Vagina (tissue), 2 donors: ENCODE results near the gene MYLK. TPM values are rescaled to one million over a fixed set of nuclear protein-coding genes. Genes with fewer than 3 reads are reported as not detected.

ENCODE experiments used
- DNase-seq, 2 donors: peaks; one replicate each; pipeline ENCODE4 v3.0.0-alpha.2; 2017; ENCODE audit errors: extremely low spot score in 2 of 2
- H3K27ac ChIP-seq: fragments of 200-600 bp; sonication (generic); one replicate; pipeline ENCODE4 v1.5.1; 2019
- H3K27me3 ChIP-seq: fragments of 200-600 bp; sonication (generic); one replicate; pipeline ENCODE4 v1.5.1; 2019
- H3K36me3 ChIP-seq, 2 donors: fragments of 200-600 bp; sonication (generic); one replicate each; pipeline ENCODE4 v1.5.1; 2017 to 2019
- H3K4me1 ChIP-seq: fragments of 200-600 bp; sonication (generic); one replicate; pipeline ENCODE4 v1.5.1; 2019
- H3K4me3 ChIP-seq, 2 donors: fragments of 200-600 bp; sonication (generic); 1 replicate in 1 of 2; 2 replicates in 1 of 2; pipeline ENCODE4 v1.5.1; 2016 to 2019
- H3K9me3 ChIP-seq: fragments of 200-600 bp; sonication (generic); one replicate; pipeline ENCODE4 v1.5.1; 2019
- POLR2A ChIP-seq, 2 donors: fragments of 450-650 bp; IDR thresholded peaks; one replicate each; pipeline ENCODE4 v1.6.1; 2017; ENCODE audit warnings: antibody characterized with exemption in 2 of 2, mild to moderate bottlenecking in 2 of 2, moderate library complexity in 2 of 2
- POLR2AphosphoS5 ChIP-seq, 2 donors: sonication (generic); formaldehyde crosslinking; IDR thresholded peaks; one replicate each; pipeline ENCODE4 v1.9.0; 2017; ENCODE audit warnings: antibody characterized with exemption in 2 of 2, mild to moderate bottlenecking in 2 of 2, low read depth in 1 of 2; ENCODE audit not compliant: insufficient read depth in 1 of 2
- intact Hi-C: fragments of 100-400 bp; cut with DNase I; formaldehyde crosslinking; loops from one replicate; pipeline ENCODE4 v1.15.1; 2023
- total RNA-seq: library from RNA; depleted of rRNA; stranded (reverse); fragments of >200 nt; gene quantifications from one replicate; pipeline ENCODE4 v1.2.3, GENCODE V29; 2016
- TF ChIP-seq, protein P1 (sequence below), 3 experiments: fragments of 450-650 bp in 2 of 3; fragments of 200-600 bp in 1 of 3; sonication (generic) in 1 of 3; IDR thresholded peaks; one replicate each; pipeline ENCODE4 v1.5.1; 2017 to 2019; ENCODE audit warnings: antibody characterized with exemption in 3 of 3, mild to moderate bottlenecking in 2 of 3, moderate library complexity in 2 of 3

The MYLK gene
- total RNA-seq, 1 donor from 2014 or later = 352 TPM

DNA sequence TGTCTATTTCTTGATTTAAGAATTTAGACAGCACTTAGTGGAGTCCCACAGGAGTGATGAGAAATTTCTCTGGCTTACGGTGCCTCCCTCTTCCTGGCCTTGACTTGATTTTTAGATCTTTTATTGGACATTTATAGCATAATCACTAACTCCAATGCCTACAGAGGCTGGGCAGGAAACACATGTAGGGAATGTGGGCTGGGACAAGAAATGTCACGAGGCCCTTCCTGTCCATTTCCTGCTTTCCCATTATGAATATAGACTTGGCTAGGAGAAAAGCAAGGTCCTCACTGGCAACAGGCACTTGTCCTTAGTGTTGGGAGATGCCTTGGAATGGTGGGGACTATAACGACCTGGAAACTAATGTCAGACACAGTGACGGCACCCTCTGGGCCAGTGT lies 100.3 kb downstream of the MYLK start:
- TF ChIP-seq POLR2AphosphoS5 (IDR thresholded peaks at IDR 0.05; ENCODE audit: insufficient read depth in 1 of 2, low read depth in 1 of 2) = peak in 1 of 2 donors; percentile 55
- TF ChIP-seq, protein P1, sequence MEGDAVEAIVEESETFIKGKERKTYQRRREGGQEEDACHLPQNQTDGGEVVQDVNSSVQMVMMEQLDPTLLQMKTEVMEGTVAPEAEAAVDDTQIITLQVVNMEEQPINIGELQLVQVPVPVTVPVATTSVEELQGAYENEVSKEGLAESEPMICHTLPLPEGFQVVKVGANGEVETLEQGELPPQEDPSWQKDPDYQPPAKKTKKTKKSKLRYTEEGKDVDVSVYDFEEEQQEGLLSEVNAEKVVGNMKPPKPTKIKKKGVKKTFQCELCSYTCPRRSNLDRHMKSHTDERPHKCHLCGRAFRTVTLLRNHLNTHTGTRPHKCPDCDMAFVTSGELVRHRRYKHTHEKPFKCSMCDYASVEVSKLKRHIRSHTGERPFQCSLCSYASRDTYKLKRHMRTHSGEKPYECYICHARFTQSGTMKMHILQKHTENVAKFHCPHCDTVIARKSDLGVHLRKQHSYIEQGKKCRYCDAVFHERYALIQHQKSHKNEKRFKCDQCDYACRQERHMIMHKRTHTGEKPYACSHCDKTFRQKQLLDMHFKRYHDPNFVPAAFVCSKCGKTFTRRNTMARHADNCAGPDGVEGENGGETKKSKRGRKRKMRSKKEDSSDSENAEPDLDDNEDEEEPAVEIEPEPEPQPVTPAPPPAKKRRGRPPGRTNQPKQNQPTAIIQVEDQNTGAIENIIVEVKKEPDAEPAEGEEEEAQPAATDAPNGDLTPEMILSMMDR (IDR thresholded peaks at IDR 0.05) = no peak
- H3K9me3 ChIP-seq = no peaks in the 10 kb centered on the region
- H3K4me3 ChIP-seq = no peak overlapping the region
- H3K4me1 ChIP-seq = peaks cover 16% of the 10 kb centered on the region
- intact Hi-C loops = no loop called here
- H3K27ac ChIP-seq = peak overlapping the region; percentile 13
- no peaks in the 10 kb centered on the region for H3K36me3 ChIP-seq
- no peaks in the 10 kb centered on the region for H3K27me3 ChIP-seq
- no peak for DNase-seq

DNA sequence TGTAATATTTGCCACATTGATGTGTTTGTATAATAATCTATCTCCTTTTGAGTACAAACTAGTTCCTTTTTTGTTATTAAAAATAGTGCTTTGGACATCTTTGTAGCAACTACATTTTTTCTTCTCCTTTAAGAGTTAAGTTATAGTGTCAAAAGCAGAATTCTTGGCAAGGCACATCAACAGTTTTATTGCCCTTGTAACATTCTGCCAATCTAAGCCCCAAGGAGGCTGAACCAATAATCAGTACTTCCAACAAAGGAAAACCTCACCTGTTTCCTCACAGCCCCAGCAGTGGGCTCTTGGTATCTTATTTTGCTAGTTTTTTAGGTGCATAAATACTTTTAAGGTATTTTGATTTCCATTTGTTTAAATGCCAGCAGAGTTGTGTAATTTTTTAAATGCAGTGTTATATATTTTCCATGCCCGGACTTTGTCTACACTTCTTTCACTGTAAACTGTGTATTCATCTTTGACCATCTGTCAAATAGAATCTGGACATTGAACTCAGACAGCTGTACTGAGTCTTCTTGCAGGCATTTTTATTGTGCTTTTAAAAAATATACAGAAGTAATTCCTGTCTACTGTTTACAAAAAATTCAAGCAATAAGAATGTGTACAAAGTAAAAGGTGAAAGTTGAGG lies 101.0 kb downstream of the MYLK start:
- peaks cover 16% of the 10 kb centered on the region for H3K4me1 ChIP-seq
- DNase-seq = no peak
- H3K27ac ChIP-seq = no peak overlapping the region

DNA sequence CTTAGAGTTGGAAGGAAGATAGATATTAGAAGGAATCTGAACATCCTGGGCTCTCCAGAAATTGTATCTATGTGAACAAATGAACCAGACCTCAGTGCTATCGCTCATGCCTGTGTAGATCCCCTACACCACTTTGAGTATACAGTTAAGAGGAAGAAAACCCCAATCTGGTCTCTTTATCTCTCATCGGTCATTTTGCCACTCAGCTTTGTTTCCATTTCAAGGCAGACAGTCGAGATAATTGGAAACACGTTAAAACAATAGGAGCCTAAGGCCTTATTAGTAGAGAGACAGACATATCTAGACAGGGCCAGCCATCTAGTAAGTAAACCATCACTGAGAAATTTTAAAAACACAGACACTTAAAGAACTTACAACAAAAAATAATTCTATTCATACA lies 101.6 kb downstream of the MYLK start:
- no peak for TF ChIP-seq POLR2AphosphoS5 (IDR thresholded peaks at IDR 0.05; ENCODE audit: insufficient read depth in 1 of 2, low read depth in 1 of 2)
- TF ChIP-seq, protein P1 (IDR thresholded peaks at IDR 0.05) = no peak
- TF ChIP-seq POLR2A (IDR thresholded peaks at IDR 0.05) = no peak

More for the DNA sequence above, 101.0 kb downstream of the MYLK start:
- no peaks in the 10 kb centered on the region for H3K27me3 ChIP-seq
- no peaks in the 10 kb centered on the region for H3K36me3 ChIP-seq
- TF ChIP-seq POLR2AphosphoS5 (IDR thresholded peaks at IDR 0.05; ENCODE audit: insufficient read depth in 1 of 2, low read depth in 1 of 2) (no peak), POLR2A (IDR thresholded peaks at IDR 0.05) (no peak)
- TF ChIP-seq, protein P1 (IDR thresholded peaks at IDR 0.05) = no peak
- H3K9me3 ChIP-seq = no peaks in the 10 kb centered on the region
- intact Hi-C loops = no loop called here
- H3K4me3 ChIP-seq = no peak overlapping the region

DNA sequence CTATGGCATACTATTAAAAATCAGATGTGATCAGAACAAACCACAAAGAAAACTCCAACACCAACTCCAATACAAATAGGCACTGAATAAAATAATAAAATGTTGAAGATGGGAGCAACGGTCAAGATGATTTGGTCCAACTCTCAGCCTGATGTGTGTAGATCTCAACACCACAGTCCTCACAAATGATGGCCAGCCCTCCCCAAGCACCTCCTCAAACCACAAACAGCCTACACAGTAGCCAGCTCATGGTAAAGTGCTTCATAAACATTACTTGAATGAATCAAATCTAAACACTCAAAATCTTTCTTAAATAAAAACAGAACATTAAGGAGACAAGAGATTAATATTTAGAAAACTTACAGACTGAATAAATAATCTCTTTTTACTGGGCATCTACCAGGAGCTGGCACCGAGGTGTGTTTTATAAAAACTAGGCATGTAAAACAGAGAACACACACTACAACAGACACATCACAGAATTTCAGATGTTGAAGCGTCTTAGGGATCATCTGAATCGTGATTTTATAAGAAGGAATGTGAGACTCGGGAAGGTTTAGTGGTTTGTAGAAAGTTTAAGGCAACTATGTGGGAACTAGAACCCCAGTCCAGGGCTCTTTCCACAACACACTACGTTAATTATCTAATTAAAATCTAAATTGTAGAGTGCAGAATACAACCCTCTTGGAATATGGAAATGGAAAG lies 102.4 kb downstream of the MYLK start:
- intact Hi-C loops = no loop called here
- Histone ChIP-seq H3K9me3 (no peaks in the 10 kb centered on the region), H3K27ac (no peak overlapping the region), H3K36me3 (no peaks in the 10 kb centered on the region), H3K4me3 (no peak overlapping the region), H3K4me1 (peaks cover 16% of the 10 kb centered on the region), H3K27me3 (no peaks in the 10 kb centered on the region)
- TF ChIP-seq POLR2A (IDR thresholded peaks at IDR 0.05) = no peak
- DNase-seq = no peak

More for the DNA sequence above, 101.6 kb downstream of the MYLK start:
- Histone ChIP-seq H3K27me3 (no peaks in the 10 kb centered on the region), H3K4me3 (no peak overlapping the region), H3K4me1 (peaks cover 16% of the 10 kb centered on the region), H3K27ac (no peak overlapping the region), H3K36me3 (no peaks in the 10 kb centered on the region), H3K9me3 (no peaks in the 10 kb centered on the region)
- intact Hi-C loops = no loop called here
- DNase-seq = no peak

DNA sequence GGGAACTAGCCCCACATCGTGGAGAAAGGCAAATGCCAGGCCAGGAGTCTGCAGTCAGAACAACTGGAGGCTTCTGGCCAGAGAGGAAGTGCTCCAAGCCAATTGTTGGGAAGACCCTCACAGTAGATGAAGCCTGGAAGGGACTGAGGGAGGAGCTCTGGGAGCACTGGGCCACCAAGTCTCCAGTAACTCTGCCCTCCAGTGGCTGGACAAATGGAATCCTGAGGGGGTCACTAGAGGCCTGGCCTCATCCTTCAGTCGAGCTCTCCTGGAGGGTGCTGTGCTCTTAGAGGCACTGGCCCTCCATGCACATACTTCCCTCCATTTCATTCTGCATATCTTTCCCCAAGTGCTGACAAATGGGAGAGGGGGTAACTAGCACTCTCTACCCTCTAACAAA lies 103.0 kb downstream of the MYLK start:
- DNase-seq = no peak
- TF ChIP-seq POLR2A (IDR thresholded peaks at IDR 0.05) (no peak), POLR2AphosphoS5 (IDR thresholded peaks at IDR 0.05; ENCODE audit: insufficient read depth in 1 of 2, low read depth in 1 of 2) (no peak)
- TF ChIP-seq, protein P1 (IDR thresholded peaks at IDR 0.05) = no peak
- Histone ChIP-seq H3K4me3 (no peak overlapping the region), H3K9me3 (no peaks in the 10 kb centered on the region), H3K36me3 (no peaks in the 10 kb centered on the region), H3K4me1 (peaks cover 16% of the 10 kb centered on the region), H3K27ac (no peak overlapping the region), H3K27me3 (no peaks in the 10 kb centered on the region)
- intact Hi-C loops = no loop called here
